NCI-H748 (cell line): ENCODE measurements around the gene HAPLN3.

Experiments used
- DNase-seq: peaks from one replicate; lab custom pipeline; 2025; ENCODE audit not compliant: unreplicated experiment; lab: John Stamatoyannopoulos, UW

Gene HAPLN3

GRCh38 chr15:88912500-88912921 is 17.2 kb upstream of the HAPLN3 start:
- no peak for DNase-seq

GRCh38 chr15:88911766-88912118 is 16.4 kb upstream of the HAPLN3 start:
- no peak for DNase-seq

GRCh38 chr15:88909956-88910831 is 14.8 kb upstream of the HAPLN3 start:
- DNase-seq = no peak

GRCh38 chr15:88908697-88909621 is 13.6 kb upstream of the HAPLN3 start:
- no peak for DNase-seq

GRCh38 chr15:88908123-88908522 is 12.8 kb upstream of the HAPLN3 start:
- DNase-seq = no peak

GRCh38 chr15:88907111-88907510 is 11.8 kb upstream of the HAPLN3 start:
- no peak for DNase-seq

GRCh38 chr15:88906551-88906950 is 11.2 kb upstream of the HAPLN3 start:
- no peak for DNase-seq

- DNase-seq = no peak
These were observed 10.8 kb upstream of the HAPLN3 start for GRCh38 chr15:88906130-88906529.

- DNase-seq = no peak
These were observed 10.2 kb upstream of the HAPLN3 start for GRCh38 chr15:88905576-88905975.

GRCh38 chr15:88904624-88905327 is 9.4 kb upstream of the HAPLN3 start:
- DNase-seq = peak; percentile 67

GRCh38 chr15:88904257-88904623 is 8.9 kb upstream of the HAPLN3 start:
- no peak for DNase-seq

GRCh38 chr15:88902846-88903245 is 7.5 kb upstream of the HAPLN3 start:
- DNase-seq = no peak

GRCh38 chr15:88902221-88902835 is 7.0 kb upstream of the HAPLN3 start:
- no peak for DNase-seq

- DNase-seq = no peak
These were observed 6.3 kb upstream of the HAPLN3 start for GRCh38 chr15:88901508-88902220.

- no peak for DNase-seq
These were observed 5.7 kb upstream of the HAPLN3 start for GRCh38 chr15:88900982-88901418.

GRCh38 chr15:88900309-88900981 is 5.1 kb upstream of the HAPLN3 start:
- no peak for DNase-seq

GRCh38 chr15:88899251-88899650 is 3.9 kb upstream of the HAPLN3 start:
- no peak for DNase-seq

GRCh38 chr15:88898736-88899135 is 3.4 kb upstream of the HAPLN3 start:
- DNase-seq = no peak

- peak; percentile 13 for DNase-seq
These were observed 2.3 kb upstream of the HAPLN3 start for GRCh38 chr15:88897456-88898194.
